Memory B cell (primary cell): ENCODE measurements around the gene SLC7A4.

ENCODE experiments used
- ATAC-seq: fragments of 150-1000 bp; cut with Tn5 transposase; 2 replicates; pipeline ENCODE4 v1.10.0; 2021; ENCODE audit warnings: low read depth, mild to moderate bottlenecking, moderate library complexity
- DNase-seq, 2 donors: peaks; one replicate each; pipeline ENCODE4 v3.0.0; 2022; ENCODE audit warnings: low spot score in 2 of 2
- H3K27ac Mint-ChIP-seq: one replicate; pipeline ENCODE4 v1.8.0; 2022; ENCODE audit warnings: mild to moderate bottlenecking, moderate library complexity, mixed read lengths
- H3K27me3 Mint-ChIP-seq: one replicate; pipeline ENCODE4 v1.8.0; 2022; ENCODE audit warnings: mixed read lengths
- H3K36me3 Mint-ChIP-seq: one replicate; pipeline ENCODE4 v1.8.0; 2022; ENCODE audit warnings: mild to moderate bottlenecking, mixed read lengths
- H3K4me1 Mint-ChIP-seq: one replicate; pipeline ENCODE4 v1.8.0; 2022; ENCODE audit warnings: mixed read lengths
- H3K4me3 Mint-ChIP-seq: one replicate; pipeline ENCODE4 v1.8.0; 2022; ENCODE audit warnings: mild to moderate bottlenecking, moderate library complexity, mixed read lengths
- H3K9me3 Mint-ChIP-seq: one replicate; pipeline ENCODE4 v1.8.0; 2022; ENCODE audit warnings: mixed read lengths

SLC7A4 gene

GRCh38 chr22:20997536-20998257, 34.7 kb downstream of the SLC7A4 start:
- ATAC-seq = no peak
- no peak for DNase-seq
- Mint-ChIP-seq H3K27ac (no peak overlapping the region), H3K36me3 (peaks cover 2% of the 10 kb centered on the region), H3K9me3 (no peaks in the 10 kb centered on the region), H3K4me3 (no peak overlapping the region), H3K27me3 (no peaks in the 10 kb centered on the region), H3K4me1 (peaks cover 7% of the 10 kb centered on the region)

GRCh38 chr22:20996598-20997535, 35.5 kb downstream of the SLC7A4 start:
- ATAC-seq = no peak
- peaks cover 4% of the 10 kb centered on the region for H3K36me3 Mint-ChIP-seq
- H3K4me3 Mint-ChIP-seq = no peak overlapping the region

GRCh38 chr22:20996031-20996410, 36.3 kb downstream of the SLC7A4 start:
- Mint-ChIP-seq H3K4me1 (peaks cover under 1% of the 10 kb centered on the region), H3K36me3 (peaks cover 2% of the 10 kb centered on the region), H3K27ac (no peak overlapping the region), H3K4me3 (no peak overlapping the region), H3K9me3 (no peaks in the 10 kb centered on the region), H3K27me3 (no peaks in the 10 kb centered on the region)
- no peak for DNase-seq
- ATAC-seq = no peak

More at GRCh38 chr22:20996598-20997535, 35.5 kb downstream of the SLC7A4 start:
- no peaks in the 10 kb centered on the region for H3K27me3 Mint-ChIP-seq
- H3K27ac Mint-ChIP-seq = no peak overlapping the region
- no peaks in the 10 kb centered on the region for H3K9me3 Mint-ChIP-seq
- no peak for DNase-seq
- peaks cover 6% of the 10 kb centered on the region for H3K4me1 Mint-ChIP-seq

- Mint-ChIP-seq H3K9me3 (no peaks in the 10 kb centered on the region), H3K27me3 (no peaks in the 10 kb centered on the region), H3K4me3 (no peak overlapping the region), H3K27ac (no peak overlapping the region), H3K4me1 (no peaks in the 10 kb centered on the region), H3K36me3 (peaks cover 6% of the 10 kb centered on the region)
- ATAC-seq (no peak), DNase-seq (no peak)
Measured at GRCh38 chr22:20995329-20996030, 36.9 kb downstream of the SLC7A4 start.

GRCh38 chr22:20994902-20995241, 37.5 kb downstream of the SLC7A4 start:
- no peaks in the 10 kb centered on the region for H3K4me1 Mint-ChIP-seq
- H3K27me3 Mint-ChIP-seq = no peaks in the 10 kb centered on the region
- H3K9me3 Mint-ChIP-seq = no peaks in the 10 kb centered on the region
- ATAC-seq (no peak), DNase-seq (no peak)
- H3K36me3 Mint-ChIP-seq = peaks cover 6% of the 10 kb centered on the region
- H3K4me3 Mint-ChIP-seq = no peak overlapping the region
- H3K27ac Mint-ChIP-seq = no peak overlapping the region

GRCh38 chr22:20994128-20994901, 38.0 kb downstream of the SLC7A4 start:
- Mint-ChIP-seq H3K36me3 (peaks cover 6% of the 10 kb centered on the region), H3K4me3 (no peak overlapping the region), H3K9me3 (no peaks in the 10 kb centered on the region), H3K27me3 (no peaks in the 10 kb centered on the region), H3K4me1 (no peaks in the 10 kb centered on the region), H3K27ac (no peak overlapping the region)
- DNase-seq (no peak), ATAC-seq (no peak)

- H3K9me3 Mint-ChIP-seq = no peaks in the 10 kb centered on the region
- no peaks in the 10 kb centered on the region for H3K4me1 Mint-ChIP-seq
- peaks cover 6% of the 10 kb centered on the region for H3K36me3 Mint-ChIP-seq
- ATAC-seq (no peak), DNase-seq (no peak)
- H3K4me3 Mint-ChIP-seq = no peak overlapping the region
- no peaks in the 10 kb centered on the region for H3K27me3 Mint-ChIP-seq
- no peak overlapping the region for H3K27ac Mint-ChIP-seq
Measured at GRCh38 chr22:20993304-20994127, 38.8 kb downstream of the SLC7A4 start.

- H3K4me3 Mint-ChIP-seq = no peak overlapping the region
- no peak for DNase-seq
- ATAC-seq = no peak
- H3K27me3 Mint-ChIP-seq = no peaks in the 10 kb centered on the region
- no peaks in the 10 kb centered on the region for H3K9me3 Mint-ChIP-seq
- H3K36me3 Mint-ChIP-seq = peaks cover 7% of the 10 kb centered on the region
- H3K27ac Mint-ChIP-seq = no peak overlapping the region
- H3K4me1 Mint-ChIP-seq = no peaks in the 10 kb centered on the region
Measured at GRCh38 chr22:20992456-20993303, 39.7 kb downstream of the SLC7A4 start.

GRCh38 chr22:20992056-20992442, 40.3 kb downstream of the SLC7A4 start:
- DNase-seq (no peak), ATAC-seq (no peak)
- no peaks in the 10 kb centered on the region for H3K4me1 Mint-ChIP-seq
- H3K36me3 Mint-ChIP-seq = peaks cover 9% of the 10 kb centered on the region
- H3K27me3 Mint-ChIP-seq = no peaks in the 10 kb centered on the region
- H3K27ac Mint-ChIP-seq = no peak overlapping the region
- H3K4me3 Mint-ChIP-seq = no peak overlapping the region
- H3K9me3 Mint-ChIP-seq = no peaks in the 10 kb centered on the region

- Mint-ChIP-seq H3K36me3 (peaks cover 10% of the 10 kb centered on the region), H3K27ac (no peak overlapping the region), H3K4me1 (peaks cover under 1% of the 10 kb centered on the region), H3K4me3 (no peak overlapping the region), H3K27me3 (no peaks in the 10 kb centered on the region), H3K9me3 (no peaks in the 10 kb centered on the region)
- ATAC-seq (no peak), DNase-seq (no peak)
Measured at GRCh38 chr22:20991252-20992055, 40.9 kb downstream of the SLC7A4 start.

GRCh38 chr22:20990184-20991180, 41.9 kb downstream of the SLC7A4 start:
- Mint-ChIP-seq H3K27ac (no peak overlapping the region), H3K9me3 (no peaks in the 10 kb centered on the region), H3K27me3 (no peaks in the 10 kb centered on the region), H3K36me3 (peaks cover 12% of the 10 kb centered on the region), H3K4me1 (peaks cover 2% of the 10 kb centered on the region), H3K4me3 (no peak overlapping the region)
- DNase-seq (no peak), ATAC-seq (no peak)
